HepG2 (cell line): ENCODE results near the gene SLC12A3. TPM values are rescaled to one million over a fixed set of nuclear protein-coding genes. Genes with fewer than 3 reads are reported as not detected.

Source experiments
- ATAC-seq: fragments of 200-7000 bp; cut with Tn5 transposase; 3 replicates; pipeline ENCODE4 v1.9.1; 2020; ENCODE audit warnings: mild to moderate bottlenecking, moderate library complexity
- BruUV-seq: library from RNA; stranded (reverse); fragments of 400-500 nt; replicated peaks from 2 replicates; lab custom pipeline; 2021; lab: Mats Ljungman, UMichigan
- CTCF ChIA-PET: fragments of 300-600 bp; formaldehyde crosslinking; extraction: SDS; loops from one replicate; lab custom pipeline; 2021; ENCODE audit warnings: low total read pairs, inconsistent platforms, low intra/inter-chr PET ratio; lab: Yijun Ruan, JAX
- POLR2A ChIA-PET: fragments of 350-600 bp; sonication (Branson Sonifier 250); formaldehyde crosslinking; loops from one replicate; lab custom pipeline; 2020; ENCODE audit warnings: antibody characterized with exemption, inconsistent platforms; lab: Yijun Ruan, JAX
- DNase-seq: peaks from one replicate; pipeline ENCODE4 v3.0.0-alpha.2; 2015; ENCODE audit warnings: low spot score
- FAIRE-seq: peaks from 3 replicates; lab custom pipeline; 2011; peaks lifted over from hg19 to GRCh38; lab: Jason Lieb, UNC
- H2AFZ ChIP-seq: one replicate; pipeline ENCODE4 v1.6.1; 2011; ENCODE audit warnings: low read length, inconsistent platforms
- H3K27ac ChIP-seq: fragments of 300-600 bp; 3 replicates; pipeline ENCODE4 v1.8.0; 2011; ENCODE audit warnings: mixed run types, mild to moderate bottlenecking, mixed read lengths, low read length, inconsistent platforms; ENCODE audit not compliant: insufficient read depth; ENCODE audit errors: extremely low read length
- H3K27me3 ChIP-seq, 2 experiments: fragments of 200-600 bp in 1 of 2; 2 replicates in 1 of 2; 3 replicates in 1 of 2; pipeline versions ENCODE4 v1.6.0 to v1.8.0; 2011; ENCODE audit warnings: low read length in 2 of 2, mild to moderate bottlenecking in 2 of 2, moderate library complexity in 2 of 2, inconsistent platforms in 1 of 2; ENCODE audit not compliant: insufficient read depth in 2 of 2, control insufficient read depth in 1 of 2
- H3K36me3 ChIP-seq, 2 experiments: fragments of 200-600 bp in 1 of 2; replicated peaks in 1 of 2; 2 replicates in 1 of 2; 3 replicates in 1 of 2; pipeline versions ENCODE4 v1.5.1 to v1.8.0; 2011; ENCODE audit warnings: low read length in 2 of 2, inconsistent platforms in 1 of 2; ENCODE audit not compliant: insufficient read depth in 2 of 2, control insufficient read depth in 1 of 2
- H3K4me1 ChIP-seq: 2 replicates; pipeline ENCODE4 v1.5.1; 2012; ENCODE audit warnings: low read length, inconsistent platforms; ENCODE audit not compliant: insufficient read depth
- H3K4me2 ChIP-seq: 2 replicates; pipeline ENCODE4 v1.6.0; 2011; ENCODE audit warnings: low read depth, low read length, inconsistent platforms
- H3K4me3 ChIP-seq, 3 experiments: fragments of 200-600 bp in 1 of 3; sonication (generic), shearing (Covaris generic) in 1 of 3; replicated peaks in 1 of 3; 2 replicates each; pipeline ENCODE4 v1.5.1; 2011 to 2016; ENCODE audit warnings: low read length in 3 of 3, inconsistent platforms in 2 of 3, low read depth in 2 of 3, mild to moderate bottlenecking in 2 of 3, control low read depth in 1 of 3, mixed read lengths in 1 of 3; ENCODE audit not compliant: insufficient read depth in 1 of 3
- H3K79me2 ChIP-seq: one replicate; pipeline ENCODE4 v1.6.1; 2011; ENCODE audit warnings: low read length, inconsistent platforms; ENCODE audit not compliant: insufficient read depth
- H3K9ac ChIP-seq: 2 replicates; pipeline ENCODE4 v1.6.0; 2011; ENCODE audit warnings: mild to moderate bottlenecking, low read depth, low read length, inconsistent platforms; ENCODE audit not compliant: insufficient read depth
- H3K9me3 ChIP-seq: 2 replicates; pipeline ENCODE4 v1.5.1; 2012; ENCODE audit warnings: mild to moderate bottlenecking, low read length
- H4K20me1 ChIP-seq: 2 replicates; pipeline ENCODE4 v1.6.0; 2011; ENCODE audit warnings: inconsistent platforms, mild to moderate bottlenecking, low read length, moderate library complexity; ENCODE audit not compliant: insufficient read depth
- FOXO4 ChIP-seq: sonication (generic); formaldehyde crosslinking; conservative IDR thresholded peaks from 2 replicates; pipeline ENCODE4 v1.8.1; 2023; ENCODE audit warnings: missing genetic modification reagents
- HNRNPK ChIP-seq: fragments of 200-400 bp; formaldehyde crosslinking; IDR thresholded peaks from 2 replicates; pipeline ENCODE4 v1.6.1; 2018; ENCODE audit warnings: low read length, low read depth, moderate library complexity, mild to moderate bottlenecking; ENCODE audit not compliant: poor library complexity, severe bottlenecking
- KDM1A ChIP-seq: IDR thresholded peaks from 2 replicates; pipeline ENCODE4 v1.6.1; 2016; ENCODE audit warnings: missing compliant biosample characterization
- NFYB ChIP-seq: sonication (generic); formaldehyde crosslinking; IDR thresholded peaks from 2 replicates; pipeline ENCODE4 v1.4.0; 2020; ENCODE audit warnings: missing genetic modification reagents
- POLR2A ChIP-seq, 2 experiments: IDR thresholded peaks; 2 replicates each; pipeline ENCODE4 v1.6.1; 2011; ENCODE audit warnings: low read depth in 2 of 2, low read length in 2 of 2, mild to moderate bottlenecking in 1 of 2, moderate library complexity in 1 of 2; ENCODE audit not compliant: insufficient read depth in 1 of 2
- REL ChIP-seq: sonication (generic); formaldehyde crosslinking; conservative IDR thresholded peaks from 2 replicates; pipeline ENCODE4 v1.8.0; 2022; ENCODE audit warnings: mild to moderate bottlenecking, missing genetic modification reagents, moderate library complexity
- SMAD3 ChIP-seq: sonication (generic); formaldehyde crosslinking; IDR thresholded peaks from 2 replicates; pipeline ENCODE4 v1.4.0; 2020; ENCODE audit warnings: missing genetic modification reagents
- THAP9 ChIP-seq: sonication (generic); formaldehyde crosslinking; IDR thresholded peaks from 2 replicates; pipeline ENCODE4; 2020; ENCODE audit warnings: missing genetic modification reagents, mild to moderate bottlenecking, borderline replicate concordance
- TMF1 ChIP-seq: sonication (generic); formaldehyde crosslinking; IDR thresholded peaks from 2 replicates; pipeline ENCODE4 v1.8.1; 2022; ENCODE audit warnings: low read depth, missing genetic modification reagents
- ZMYM3 ChIP-seq: sonication (generic); formaldehyde crosslinking; IDR thresholded peaks from 2 replicates; pipeline ENCODE4 v1.5.1; 2020; ENCODE audit warnings: mild to moderate bottlenecking, missing genetic modification reagents
- ZNF17 ChIP-seq: sonication (generic); formaldehyde crosslinking; IDR thresholded peaks from 2 replicates; pipeline ENCODE4 v1.5.0; 2020; ENCODE audit warnings: mild to moderate bottlenecking, missing genetic modification reagents
- ZNF619 ChIP-seq: sonication (generic); formaldehyde crosslinking; IDR thresholded peaks from 2 replicates; pipeline ENCODE4 v1.4.0; 2020; ENCODE audit warnings: mild to moderate bottlenecking, missing genetic modification reagents
- ZNF83 ChIP-seq: sonication (generic); formaldehyde crosslinking; IDR thresholded peaks from 2 replicates; pipeline ENCODE4 v1.4.0; 2020; ENCODE audit warnings: missing genetic modification reagents, mild to moderate bottlenecking, borderline replicate concordance
- WGBS: methylation state at CpG from one replicate; pipeline ENCODE4 v1.1.6; 2017; ENCODE audit warnings: low lambda C conversion rate; 5-methylcytosine and 5-hydroxymethylcytosine counted together
- in situ Hi-C: cut with HindIII; loops from 2 replicates; pipeline ENCODE4 v1.10.0; 2017; ENCODE audit warnings: low pct_unique_long_range_greater_than_20kb; ENCODE audit not compliant: extremely low pct_ligation_motif_present
- intact Hi-C: fragments of 100-400 bp; cut with micrococcal nuclease; formaldehyde crosslinking; loops from one replicate; pipeline ENCODE4 v1.10.0; 2022; ENCODE audit not compliant: unreplicated experiment
- polyA plus RNA-seq, 8 experiments: library from polyadenylated mRNA; depleted of rRNA in 3 of 8; stranded (reverse) in 7 of 8; unstranded in 1 of 8; fragments of >200 nt; fragmentation: Illumina TruSeq in 4 of 8; extraction: Trizol in 4 of 8; gene quantifications; 2 replicates each; pipeline versions ENCODE4 v1.2.1 to v1.2.3, GENCODE V29; 2011 to 2016; ENCODE audit warnings: low read depth in 4 of 8, missing spikeins in 1 of 8, mixed read lengths in 1 of 8; ENCODE audit not compliant: insufficient read depth in 1 of 8
- total RNA-seq, 5 experiments: library from RNA; depleted of rRNA; stranded (reverse); fragments of >200 nt; fragmentation: Illumina TruSeq; extraction: Trizol; gene quantifications; 2 replicates each; pipeline ENCODE4 v1.2.3, GENCODE V29; 2016; ENCODE audit warnings: low read depth in 1 of 5

The SLC12A3 gene
- total and polyA plus RNA-seq, 2 of the 13 experiments (the other 11 are each of a cell fraction or from before 2014, with no cell fraction given), result 6.2 TPM; not detected in 1

GRCh38 chr16:56947604-56947995 lies 82.6 kb downstream of the SLC12A3 start:
- H4K20me1 ChIP-seq, result peaks cover 17% of the 10 kb centered on the region; the same call in 1 of the 2 replicates
- intact Hi-C loops (no loop called here), in situ Hi-C loops (no loop called here)
- peaks cover 9 to 26% of the 10 kb centered on the region in 2 experiments for H3K36me3 ChIP-seq
- no peaks in the 10 kb centered on the region for H3K27me3 ChIP-seq
- no peak overlapping the region for H3K9ac ChIP-seq
- no peak overlapping the region for H3K4me3 ChIP-seq
- no peak overlapping the region for H3K27ac ChIP-seq
- ChIA-PET CTCF (no interaction called here), POLR2A (interaction anchor here (0.8 to 5.2 kb wide), 8 partner anchors 9 to 91 kb away, joined by 3 to 39 read pairs (median 5); partner anchors contain the start of gene HERPUD1)
- DNase-seq (no peak), ATAC-seq (no peak)
- no peak overlapping the region for H2AFZ ChIP-seq
- H3K4me2 ChIP-seq, result no peak overlapping the region
- no TSS peak for BruUV-seq
- no peaks in the 10 kb centered on the region for H3K9me3 ChIP-seq
- WGBS, result 62% methylated on average over 2 of the region's 2 CpGs
- peaks cover 67% of the 10 kb centered on the region for H3K4me1 ChIP-seq
- H3K79me2 ChIP-seq, result no peaks in the 10 kb centered on the region
- TF ChIP-seq POLR2A (IDR thresholded peaks at IDR 0.05; ENCODE audit: insufficient read depth in 1 of 2, low read depth in 2 of 2, low read length in 2 of 2) (peak in 1 of 2 experiments; percentile 7; a peak in 2 of 4 replicates), NFYB (no peak)
- TF ChIP-seq, all 625 proteins: peak for 1
- no peak for FAIRE-seq

- 91% methylated on average over 6 of the region's 6 CpGs for WGBS
- H3K79me2 ChIP-seq, result no peaks in the 10 kb centered on the region
- H3K9ac ChIP-seq, result no peak overlapping the region
- H3K9me3 ChIP-seq, result no peaks in the 10 kb centered on the region
- ATAC-seq, result no peak
- POLR2A ChIA-PET, result interaction anchor here (1.3 to 5.2 kb wide), 4 partner anchors 13 to 35 kb away, joined by 4 to 39 read pairs (median 12); partner anchors contain the start of gene HERPUD1
- TF ChIP-seq KDM1A (CRISPR knock-in tag), result no peak
- TF ChIP-seq ZNF619, result no peak
- TF ChIP-seq ZNF83 (CRISPR knock-in tag), result no peak
- no peak for TF ChIP-seq THAP9 (CRISPR knock-in tag)
- TF ChIP-seq TMF1 (CRISPR knock-in tag), result no peak
- TF ChIP-seq SMAD3 (CRISPR knock-in tag), result no peak
- TF ChIP-seq ZMYM3 (CRISPR knock-in tag), result no peak
- no peak for TF ChIP-seq FOXO4 (CRISPR knock-in tag)
- TF ChIP-seq REL (CRISPR knock-in tag), result no peak
- no peak for TF ChIP-seq HNRNPK
- TF ChIP-seq ZNF17 (CRISPR knock-in tag), result no peak
- peaks cover 11% of the 10 kb centered on the region; the same call in 1 of the 2 replicates for H4K20me1 ChIP-seq
- no TSS peak for BruUV-seq
- in situ Hi-C loops (no loop called here), intact Hi-C loops (no loop called here)
- DNase-seq, result no peak
- H3K4me2 ChIP-seq, result no peak overlapping the region
- H3K4me1 ChIP-seq, result peaks cover 71% of the 10 kb centered on the region
- no peak for FAIRE-seq
- H3K27ac ChIP-seq, result no peak overlapping the region
- peaks cover 6 to 20% of the 10 kb centered on the region in 2 experiments for H3K36me3 ChIP-seq
- H2AFZ ChIP-seq, result no peak overlapping the region
- H3K4me3 ChIP-seq, result no peak overlapping the region
- CTCF ChIA-PET, result no interaction called here
- no peaks in the 10 kb centered on the region for H3K27me3 ChIP-seq
Observed at GRCh38 chr16:56948234-56948633, 83.2 kb downstream of the SLC12A3 start.
